NCI-H1694 treated with DMSO at 0.1 percent for 48 hours (cell line): ENCODE data around the gene TTC34.

ENCODE experiments used
- DNase-seq: peaks from one replicate; lab custom pipeline; 2025; lab: John Stamatoyannopoulos, UW

TTC34 gene

DNA sequence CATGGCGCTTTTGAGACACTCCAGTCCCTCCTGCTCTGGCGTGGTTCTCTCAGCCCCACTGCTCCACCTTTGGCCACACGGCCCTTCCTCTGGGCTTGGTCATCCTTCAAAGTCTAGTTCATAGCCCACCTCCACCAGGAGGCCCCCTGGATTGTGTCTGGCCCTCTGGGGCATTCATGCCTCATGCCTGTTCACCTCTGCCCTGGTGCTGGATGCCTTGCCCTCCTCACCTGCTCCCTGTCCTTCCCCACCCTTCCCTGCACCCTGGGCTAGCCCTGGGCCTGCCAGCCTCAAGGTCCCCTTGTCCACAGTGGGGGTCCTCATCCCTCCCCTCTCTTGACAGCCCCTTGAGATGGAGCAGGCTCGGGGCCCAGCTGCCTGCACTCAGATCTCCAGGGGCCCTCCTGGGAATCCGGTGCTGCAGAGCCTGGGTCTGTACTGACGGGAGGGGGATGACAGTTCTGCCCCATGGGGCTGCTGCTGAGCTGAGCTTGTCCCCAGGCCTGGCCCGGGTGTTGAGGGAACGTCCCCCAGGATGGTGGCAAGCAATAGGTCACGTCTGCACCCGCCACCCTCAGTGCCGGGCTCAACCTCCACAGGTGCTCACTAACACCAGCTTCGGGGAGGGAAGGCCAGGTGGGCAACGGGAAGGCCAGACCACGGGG, 196.5 kb downstream of the TTC34 start:
- no peak for DNase-seq

DNA sequence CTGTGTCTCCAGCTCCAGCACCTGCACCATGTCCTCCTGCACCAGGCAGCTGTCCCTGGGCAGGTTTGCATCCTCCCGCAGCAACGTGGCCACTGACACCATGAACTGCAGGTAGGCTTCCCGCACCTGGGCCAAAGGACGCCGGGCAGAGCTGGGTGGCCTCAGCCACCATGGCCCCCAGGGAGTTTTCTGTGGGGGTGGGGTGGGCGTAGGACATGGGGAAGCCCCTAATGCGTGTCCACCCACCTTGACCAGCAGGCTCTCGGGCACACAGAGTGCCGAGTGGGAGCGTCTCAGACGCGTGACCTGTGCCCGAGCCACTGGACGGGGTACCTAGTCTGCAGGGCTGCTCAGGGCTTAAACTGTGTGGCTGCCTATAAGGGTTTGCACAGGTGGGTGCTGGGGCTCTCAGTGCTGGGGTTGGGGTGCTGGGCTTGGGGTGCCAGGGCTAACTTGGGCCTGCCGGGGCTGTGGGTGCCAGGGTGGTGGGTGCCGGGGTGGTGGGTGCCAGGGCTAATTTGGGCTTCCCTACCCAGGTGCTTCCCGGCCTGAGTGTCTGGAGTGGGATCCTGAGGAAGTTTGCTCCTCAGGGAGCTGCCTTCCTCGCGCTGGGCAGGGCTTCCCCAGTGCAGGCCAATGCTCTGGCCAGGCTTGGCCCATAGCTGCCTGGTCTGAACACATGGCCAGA, 197.2 kb downstream of the TTC34 start:
- DNase-seq, result no peak

DNA sequence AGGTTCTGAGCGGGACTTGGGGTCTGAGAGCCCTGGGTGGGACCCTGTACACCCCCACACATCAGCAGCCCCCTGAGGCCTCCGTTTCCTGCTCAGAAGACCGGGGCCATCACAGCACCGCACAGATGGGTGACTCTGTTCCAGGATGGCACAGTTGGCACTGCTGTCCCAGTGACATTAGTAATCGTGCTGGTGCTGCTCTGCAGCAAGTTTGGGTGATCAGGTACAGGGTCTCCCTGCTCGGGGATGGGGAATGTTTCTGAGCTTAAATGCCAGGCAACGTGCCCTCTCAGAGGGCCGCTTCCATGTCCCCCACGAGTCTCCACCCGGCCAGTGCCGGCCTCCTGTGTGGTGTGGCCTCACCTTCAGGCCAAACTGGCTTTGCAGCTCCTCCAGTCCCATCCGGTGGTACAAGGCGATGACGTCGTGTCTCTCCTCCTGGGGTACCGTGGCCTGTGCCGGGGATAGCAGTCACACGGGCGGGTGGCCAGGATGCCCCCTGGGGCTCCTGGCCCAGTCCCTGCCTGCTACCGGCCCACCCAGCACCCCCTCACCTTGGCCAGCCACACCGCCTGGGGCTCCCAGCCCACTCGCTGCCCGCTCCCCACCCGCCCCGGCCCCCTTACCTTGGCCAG, 197.9 kb downstream of the TTC34 start:
- DNase-seq, result no peak

DNA sequence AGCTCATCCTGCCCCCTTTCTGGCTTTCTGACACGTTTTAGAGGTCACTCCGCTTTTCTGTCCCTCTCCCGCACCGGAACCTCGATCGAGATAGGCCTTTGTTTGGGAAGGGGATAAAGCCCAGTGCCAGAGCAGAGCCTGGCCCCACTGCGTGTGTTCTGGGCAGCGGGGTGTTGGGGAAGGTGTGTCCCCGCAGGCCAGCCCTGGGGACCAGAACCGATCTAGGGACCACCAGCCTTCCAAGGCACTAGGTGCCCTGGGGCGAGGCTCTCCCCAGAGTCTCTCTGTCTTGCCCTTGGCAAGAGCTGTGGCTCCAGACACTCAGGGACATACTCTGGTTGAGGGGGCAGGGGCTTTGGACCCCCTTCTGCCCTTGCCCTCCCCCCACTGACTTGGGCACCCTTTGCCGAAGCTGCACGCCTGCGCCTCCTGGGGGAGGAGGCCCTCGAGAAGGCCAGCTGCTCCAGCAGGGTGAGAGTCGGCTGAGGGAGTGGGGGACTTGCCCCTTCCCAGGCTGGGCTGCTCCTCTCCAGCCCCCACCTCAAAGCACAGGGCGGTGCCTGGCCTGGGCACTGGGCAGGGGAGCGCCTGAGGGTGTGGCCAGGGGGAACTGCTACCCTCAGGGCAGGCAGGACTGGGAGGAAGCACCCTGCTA, 198.5 kb downstream of the TTC34 start:
- DNase-seq, result no peak

DNA sequence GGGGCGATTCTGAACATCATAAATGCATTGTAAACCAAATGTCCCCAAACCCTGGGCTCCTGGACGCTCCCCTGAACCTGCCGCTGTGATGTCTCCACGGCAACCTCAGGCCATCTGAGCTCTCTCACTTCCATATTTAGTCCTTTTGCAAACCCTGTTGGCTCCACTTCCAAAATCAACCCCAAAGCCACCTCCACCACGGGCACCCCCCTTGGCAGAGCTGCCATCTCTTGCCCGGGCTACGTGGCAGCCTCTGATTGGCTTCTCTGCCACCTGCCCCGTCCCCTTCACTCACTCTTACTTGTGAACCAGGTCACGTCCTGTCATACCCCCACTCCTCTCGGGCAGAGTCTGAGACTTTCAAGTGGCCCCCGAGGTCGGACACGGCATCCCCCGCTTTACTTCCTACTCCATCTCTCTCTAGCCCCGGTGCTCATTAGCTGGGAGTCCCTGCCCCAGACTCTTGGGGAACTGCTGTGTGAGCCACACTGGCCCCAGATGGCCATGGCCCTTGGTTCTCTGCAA, 199.1 kb downstream of the TTC34 start:
- no peak for DNase-seq

DNA sequence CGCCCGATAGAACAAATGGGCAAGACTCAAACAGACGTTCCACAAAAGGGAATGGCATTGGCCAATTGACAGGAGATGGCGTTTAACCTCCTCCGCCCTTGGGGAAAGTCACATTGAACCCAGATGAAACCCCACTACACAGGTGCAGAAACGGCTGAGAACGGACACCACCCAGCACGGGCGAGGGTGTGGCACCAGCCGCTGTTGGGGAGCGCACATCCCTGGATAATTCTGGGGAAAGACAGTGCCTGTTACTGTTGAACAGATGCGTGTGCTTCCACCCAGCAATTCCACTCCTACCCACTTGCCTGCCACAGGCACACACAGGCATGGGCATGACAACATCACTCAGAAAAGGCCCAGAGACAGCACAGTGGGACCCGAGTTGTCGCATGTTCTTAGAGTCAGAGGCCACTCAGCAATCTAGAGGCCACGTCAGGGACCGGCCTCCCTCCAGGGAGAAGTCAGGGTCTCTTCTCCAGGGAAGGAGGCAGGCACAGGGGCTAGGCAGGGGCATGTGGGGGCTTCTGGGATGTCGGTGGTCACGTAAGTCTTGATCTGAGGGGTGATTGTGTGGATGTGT, 199.7 kb downstream of the TTC34 start:
- no peak for DNase-seq

DNA sequence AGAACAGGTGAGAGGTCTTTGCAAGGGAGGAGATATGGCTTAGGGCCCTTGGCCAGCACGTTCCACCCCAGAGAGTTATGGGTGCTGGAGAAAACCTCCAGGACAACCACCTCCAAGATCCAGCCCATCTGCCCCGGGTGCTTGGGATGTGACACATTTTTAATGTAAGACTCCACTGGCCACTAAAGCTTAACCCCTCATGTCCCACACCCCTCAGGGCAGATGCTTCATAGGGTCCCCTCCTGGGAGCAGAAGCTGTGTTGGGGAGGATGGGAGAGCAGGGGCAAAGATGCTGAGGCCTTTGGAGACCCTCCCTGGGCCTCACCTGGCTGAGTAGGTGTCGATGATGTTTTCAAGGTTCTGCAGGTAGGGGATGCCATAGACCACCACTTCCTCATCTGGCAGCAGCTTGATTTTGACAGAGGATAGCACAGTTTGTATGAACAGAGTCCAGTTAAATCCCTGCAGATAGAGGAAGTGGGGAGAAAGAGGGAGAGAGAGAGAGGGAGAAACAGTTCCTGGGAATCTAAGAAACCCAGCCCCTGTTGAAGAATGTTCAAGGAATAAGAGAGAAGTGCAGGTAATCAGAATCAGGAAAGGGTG, 203.1 kb downstream of the TTC34 start:
- no peak for DNase-seq

DNA sequence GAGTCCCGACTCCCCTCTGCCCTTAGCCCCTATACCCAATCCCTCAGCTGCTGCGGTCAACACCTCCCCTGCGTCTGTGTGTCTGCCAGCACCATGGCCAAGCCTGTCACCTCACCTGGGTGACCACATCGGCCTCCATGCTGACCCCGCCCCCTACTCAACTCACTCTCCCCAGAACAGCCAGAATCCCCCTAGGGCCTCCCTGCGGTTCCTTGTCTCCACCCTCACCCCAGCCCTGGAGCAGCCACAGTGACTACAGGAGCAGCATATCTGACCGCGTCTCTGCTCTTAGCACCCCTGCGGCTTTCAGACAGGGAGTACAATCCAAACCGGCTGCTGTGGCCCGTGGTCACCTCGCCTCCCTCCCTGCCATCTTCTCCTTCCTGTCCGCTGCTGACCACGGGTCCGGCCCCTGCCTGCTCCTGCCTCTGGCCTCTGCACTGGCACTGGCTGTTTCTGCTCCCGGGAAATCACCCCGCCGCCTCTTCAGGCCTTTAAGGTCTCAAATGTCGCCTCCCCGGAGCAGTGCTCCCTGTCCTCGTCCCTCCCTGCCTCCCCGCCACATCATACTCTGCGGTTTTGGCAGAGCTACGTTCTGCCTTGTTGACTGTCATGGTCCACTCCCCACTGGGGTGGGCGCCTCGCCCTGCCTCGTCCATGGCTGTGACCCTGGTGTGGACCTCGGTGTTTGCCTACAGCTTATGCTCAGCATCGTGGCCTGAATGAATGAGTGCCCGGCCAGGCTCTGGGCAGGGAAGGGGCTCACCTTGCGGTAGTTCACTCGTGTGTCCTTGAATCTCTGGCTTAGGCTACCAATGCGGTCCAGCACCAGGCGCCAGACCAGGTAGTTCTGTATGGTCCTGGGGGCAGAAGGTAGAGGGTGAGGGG, 203.8 kb downstream of the TTC34 start:
- DNase-seq, result no peak

DNA sequence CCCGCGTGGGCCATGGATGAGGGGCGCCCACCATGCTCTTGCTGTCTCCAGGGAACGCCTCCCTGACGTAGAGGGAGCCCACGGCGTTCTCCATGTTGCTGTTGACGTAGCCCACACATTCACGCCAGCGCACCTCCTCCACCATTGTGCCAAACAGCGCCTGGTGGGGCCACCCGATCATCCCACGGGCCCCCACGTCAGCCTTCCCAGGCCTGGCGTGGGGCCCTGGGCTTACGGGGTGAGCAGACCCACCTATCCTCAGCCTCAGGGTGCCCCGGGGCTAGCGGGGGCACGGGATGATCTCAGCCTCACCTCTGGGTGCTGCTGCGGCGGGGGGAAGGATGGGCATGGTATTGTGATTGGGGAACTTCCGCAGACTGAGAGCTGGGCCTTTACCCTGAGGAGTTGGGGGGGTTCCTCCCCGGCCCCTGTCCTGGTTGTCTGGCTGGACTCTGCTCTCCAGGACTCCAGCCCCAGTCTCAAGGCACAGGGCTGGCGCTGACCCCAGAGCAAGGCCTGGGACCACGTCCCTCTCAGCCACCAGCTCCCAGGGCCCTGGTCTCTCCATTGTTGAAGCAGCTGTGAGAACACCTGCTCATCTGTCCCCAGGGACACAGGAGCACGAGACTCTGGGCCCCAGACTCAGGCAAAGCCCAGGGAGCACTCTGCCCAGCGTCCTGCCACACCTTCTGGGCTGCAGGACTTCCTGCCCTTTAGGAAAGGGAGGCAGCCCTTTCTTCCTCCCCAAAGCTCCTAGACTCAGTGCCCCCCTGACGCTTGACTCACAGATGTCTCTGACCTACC, 204.8 kb downstream of the TTC34 start:
- DNase-seq, result no peak

DNA sequence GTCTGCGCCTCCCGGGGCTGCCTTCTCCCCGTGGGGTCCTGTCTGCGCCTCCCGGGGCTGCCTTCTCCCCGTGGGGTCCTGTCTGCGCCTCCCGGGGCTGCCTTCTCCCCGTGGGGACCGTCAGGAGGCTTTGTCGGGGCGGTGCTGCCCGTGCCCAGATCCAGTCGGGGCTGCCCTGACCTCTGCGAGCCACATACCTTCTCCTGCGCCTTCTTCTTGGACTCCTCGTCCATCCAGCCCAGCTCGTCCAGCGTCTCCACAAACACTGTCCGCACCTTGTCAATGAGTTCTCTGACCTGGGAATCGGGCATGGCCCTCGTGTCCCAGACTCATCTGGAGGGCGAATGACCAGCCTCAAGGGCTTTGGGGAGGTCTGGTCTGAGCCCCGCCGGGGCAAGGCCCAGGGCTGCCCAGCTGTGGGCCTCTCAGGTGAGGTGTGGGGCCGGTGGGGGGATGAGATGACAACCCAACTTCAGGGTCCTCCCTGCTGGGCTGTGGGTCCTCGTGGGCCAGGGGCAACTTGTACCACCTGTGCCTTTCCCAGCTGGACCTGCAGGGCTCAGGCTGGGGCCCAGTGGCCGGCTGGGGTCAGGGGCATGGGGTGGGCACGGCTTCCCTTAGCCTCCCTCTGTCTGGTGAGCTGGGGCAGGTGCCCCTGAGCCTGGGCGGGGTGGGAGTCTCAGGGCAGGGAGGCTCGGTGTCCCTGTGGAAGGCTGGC, 205.5 kb downstream of the TTC34 start:
- no peak for DNase-seq

DNA sequence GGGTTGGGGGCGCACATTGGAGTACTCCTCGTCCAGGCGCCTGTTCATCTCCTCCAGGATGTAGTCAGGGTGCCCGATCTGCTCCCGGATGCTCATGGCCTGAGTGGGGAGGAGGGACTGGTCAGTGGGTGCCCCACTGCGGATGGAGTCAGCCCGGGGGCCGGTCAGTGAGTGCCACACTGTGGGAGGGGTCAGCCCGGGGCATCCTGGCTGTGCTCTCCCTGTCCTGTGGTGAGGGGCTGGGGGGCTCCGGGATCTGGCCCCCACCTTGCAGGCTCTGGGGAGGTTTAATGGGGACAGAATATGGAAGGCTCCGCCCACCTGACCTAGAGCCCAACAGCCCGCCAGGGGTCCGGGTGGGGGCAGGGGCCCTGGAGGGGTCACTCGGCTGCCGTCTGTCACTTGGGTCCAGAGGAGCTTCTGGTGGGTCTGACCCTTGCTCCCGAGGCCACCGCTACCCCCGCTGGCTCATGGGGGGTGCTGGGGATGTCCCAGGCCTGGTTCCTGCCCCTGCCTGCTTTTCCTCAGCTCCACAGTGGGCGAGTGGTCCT, 206.2 kb downstream of the TTC34 start:
- no peak for DNase-seq

DNA sequence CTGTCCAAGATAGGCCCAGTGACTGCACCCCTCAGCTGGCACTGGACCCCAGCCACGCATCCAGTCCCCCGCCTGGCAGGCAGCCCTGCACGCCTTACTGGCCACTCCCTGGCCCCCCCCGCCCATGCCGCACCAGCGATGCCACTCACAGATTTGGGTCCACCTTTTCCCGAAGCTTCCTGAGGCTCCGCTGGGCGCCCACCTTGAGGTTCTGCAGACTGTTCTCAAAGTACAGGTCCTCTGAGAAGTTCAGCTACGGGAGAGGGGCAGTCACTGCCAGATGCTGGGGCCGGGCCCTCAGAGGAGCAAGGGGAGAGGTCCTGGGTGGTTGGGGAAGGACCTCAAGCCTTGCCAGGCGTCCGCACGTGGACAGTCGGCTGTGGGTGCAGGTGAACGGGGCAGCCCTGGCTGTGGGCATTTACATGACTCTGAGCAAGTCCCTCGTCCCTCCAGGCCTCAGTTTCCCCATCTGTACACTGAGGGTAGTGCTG, 206.8 kb downstream of the TTC34 start:
- no peak for DNase-seq

DNA sequence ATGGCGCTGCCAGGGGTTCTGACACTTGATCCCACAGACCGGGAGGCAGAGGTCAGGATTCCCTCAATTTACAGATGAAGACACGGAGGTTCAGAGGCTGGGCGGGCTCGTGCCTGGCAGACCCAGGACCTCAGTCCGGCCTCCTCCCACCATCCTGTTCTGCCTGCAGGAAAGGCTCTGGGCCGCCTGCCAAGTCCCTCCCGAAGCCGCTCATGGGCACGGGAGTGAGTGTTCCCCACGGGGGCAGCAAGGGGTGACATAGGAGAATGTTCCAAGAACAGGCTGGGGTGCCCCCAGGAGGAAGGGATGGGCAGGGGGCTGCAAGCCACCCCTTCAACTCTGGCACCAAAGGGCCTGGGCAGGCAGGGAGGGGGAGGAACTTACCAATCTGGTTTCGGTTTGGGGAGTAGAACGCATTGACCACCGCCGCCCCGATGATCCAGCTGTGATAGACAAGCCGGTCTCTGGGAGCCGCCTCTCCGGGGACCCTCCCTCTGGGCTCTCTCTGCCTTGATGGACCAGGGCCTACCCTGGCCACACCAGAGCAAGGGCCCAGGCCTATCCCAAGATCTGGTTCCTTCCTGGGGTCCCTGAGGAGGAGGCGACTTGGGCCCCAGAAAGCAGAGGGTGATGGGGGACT, 207.4 kb downstream of the TTC34 start:
- DNase-seq, result no peak

DNA sequence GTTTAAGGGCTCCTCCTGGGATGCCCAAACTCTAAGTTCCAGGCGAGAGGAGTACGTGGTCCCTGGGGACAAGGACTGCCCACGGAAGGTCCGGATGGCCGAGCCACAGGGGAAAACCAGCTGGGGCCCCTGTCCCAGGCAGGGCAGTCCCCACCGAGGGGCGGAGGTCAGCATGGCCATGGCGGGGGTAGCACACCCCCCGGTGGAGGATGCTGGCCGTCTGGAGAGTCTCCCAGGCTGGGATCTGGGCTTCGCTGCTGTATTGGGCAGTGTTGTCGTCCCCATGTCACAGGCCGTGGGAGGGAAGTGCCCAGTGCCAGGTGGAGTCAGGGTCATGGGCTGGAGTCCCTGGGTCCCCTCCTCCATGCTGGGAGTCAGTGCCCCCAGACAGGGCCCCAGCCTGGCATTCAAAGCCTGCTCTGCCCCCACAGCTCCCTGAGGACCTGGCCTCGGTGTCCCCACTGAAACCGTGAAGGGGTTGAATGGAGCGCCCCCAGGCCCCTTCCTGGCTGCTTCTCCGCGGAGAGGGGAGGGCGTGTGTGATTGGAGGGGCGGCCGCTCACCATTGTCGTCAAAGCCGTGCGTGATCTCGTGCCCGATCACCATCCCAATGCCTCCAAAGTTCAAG, 208.1 kb downstream of the TTC34 start:
- no peak for DNase-seq

DNA sequence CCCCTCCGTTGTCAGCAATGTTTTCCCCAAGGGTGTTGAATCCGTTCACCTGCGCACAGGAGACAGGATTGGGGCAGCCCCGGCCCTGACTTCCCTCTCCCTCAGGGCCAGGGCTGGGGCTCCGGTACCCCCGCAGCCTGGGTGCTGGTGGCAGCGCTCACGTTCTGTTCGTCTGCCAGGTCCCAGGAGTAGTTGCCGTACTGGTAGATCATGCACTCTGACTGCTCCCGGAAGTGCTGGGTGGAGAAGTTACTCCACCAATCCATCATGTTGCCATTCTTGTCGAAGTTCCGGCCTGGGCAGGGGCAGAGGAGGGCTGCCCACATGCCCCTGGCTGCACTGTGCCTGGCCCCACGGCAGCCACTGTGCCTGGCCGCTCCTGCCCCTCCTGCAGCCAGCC, 208.8 kb downstream of the TTC34 start:
- DNase-seq, result no peak

DNA sequence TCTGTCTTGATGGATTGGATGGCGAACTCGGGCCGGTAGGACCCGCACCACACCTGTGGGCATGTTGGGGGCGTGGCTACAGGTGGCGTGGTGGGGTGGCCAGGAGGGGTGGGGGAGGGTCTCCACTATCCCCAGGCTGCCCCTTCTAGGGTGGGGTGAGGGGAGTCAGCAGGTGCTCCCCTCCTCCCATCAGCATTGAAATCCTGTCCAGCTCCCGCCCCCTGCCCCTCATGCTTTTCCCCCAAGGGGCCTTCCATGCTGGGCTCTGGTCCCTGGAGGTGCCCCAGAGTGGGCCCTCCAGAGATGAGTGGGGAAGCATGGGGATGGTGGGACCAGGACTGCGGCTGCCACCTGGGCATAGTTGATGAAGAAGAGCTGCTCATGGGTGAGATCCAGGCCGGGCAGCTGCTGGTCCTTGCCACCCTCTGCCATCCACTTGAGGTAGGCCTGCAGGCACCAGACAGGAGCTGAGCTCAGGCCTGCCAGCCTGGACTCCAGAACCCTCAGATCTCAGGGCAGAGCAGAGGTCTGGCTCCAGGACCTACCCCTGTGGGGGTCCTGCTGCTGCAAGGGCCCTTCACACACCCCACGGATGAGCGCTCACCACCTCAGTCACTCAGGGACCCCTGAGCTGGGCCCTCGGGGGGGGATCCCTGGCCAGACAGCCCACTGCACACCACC, 209.8 kb downstream of the TTC34 start:
- no peak for DNase-seq

DNA sequence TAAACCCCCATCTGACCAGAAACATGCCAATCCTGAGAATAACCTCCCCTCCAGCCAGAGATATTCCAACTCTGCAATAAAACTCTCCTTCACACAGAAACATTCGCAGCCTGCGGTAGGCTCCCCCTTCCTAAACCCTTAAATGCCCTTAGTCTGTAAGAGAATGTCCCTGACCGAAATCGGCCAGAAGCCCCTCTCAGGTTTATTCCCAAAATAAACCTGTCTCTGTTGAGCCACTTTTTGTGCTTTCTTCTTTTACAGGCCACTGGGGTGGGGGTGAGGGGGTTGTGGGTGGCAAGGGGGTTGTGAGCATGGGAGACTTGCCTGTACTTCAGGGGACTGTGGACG, 210.3 kb downstream of the TTC34 start:
- no peak for DNase-seq
